PC-9 (cell line): ENCODE measurements around the gene ALKBH7.
"Not testable (repeated sequence)": the region's sequence is repeated elsewhere in the genome, so short reads cannot be mapped to it uniquely, and the experiment has no call there.

Experiments used
- EZH2 ChIP-seq: fragments of 200-600 bp; sonication (generic); IDR thresholded peaks from 2 replicates; pipeline ENCODE4 v1.8.0; 2017; ENCODE audit warnings: antibody characterized with exemption, low read depth
- TF ChIP-seq, protein P1 (sequence below): fragments of 200-600 bp; sonication (generic); conservative IDR thresholded peaks from 2 replicates; pipeline ENCODE4 v1.6.1; 2017; ENCODE audit warnings: mixed run types, antibody characterized with exemption, mild to moderate bottlenecking, moderate library complexity

DNA sequence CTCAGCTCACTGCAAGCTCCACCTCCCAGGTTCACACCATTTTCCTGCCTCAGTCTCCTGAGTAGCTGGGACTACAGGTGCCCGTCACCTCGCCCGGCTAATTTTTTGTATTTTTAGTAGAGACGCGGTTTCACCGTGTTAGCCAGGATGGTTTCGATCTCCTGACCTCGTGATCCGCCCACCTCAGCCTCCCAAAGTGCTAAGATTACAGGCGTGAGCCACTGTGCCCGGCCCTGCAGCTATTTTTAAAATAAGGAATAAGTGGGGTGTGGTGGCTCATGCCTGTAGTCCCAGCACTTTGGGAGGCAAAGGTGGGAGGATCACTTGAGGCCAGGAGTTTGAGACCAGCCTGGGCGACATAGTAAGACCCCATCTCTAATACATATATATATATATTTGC, 12.1 kb upstream of the ALKBH7 start:
- TF ChIP-seq, protein P1, sequence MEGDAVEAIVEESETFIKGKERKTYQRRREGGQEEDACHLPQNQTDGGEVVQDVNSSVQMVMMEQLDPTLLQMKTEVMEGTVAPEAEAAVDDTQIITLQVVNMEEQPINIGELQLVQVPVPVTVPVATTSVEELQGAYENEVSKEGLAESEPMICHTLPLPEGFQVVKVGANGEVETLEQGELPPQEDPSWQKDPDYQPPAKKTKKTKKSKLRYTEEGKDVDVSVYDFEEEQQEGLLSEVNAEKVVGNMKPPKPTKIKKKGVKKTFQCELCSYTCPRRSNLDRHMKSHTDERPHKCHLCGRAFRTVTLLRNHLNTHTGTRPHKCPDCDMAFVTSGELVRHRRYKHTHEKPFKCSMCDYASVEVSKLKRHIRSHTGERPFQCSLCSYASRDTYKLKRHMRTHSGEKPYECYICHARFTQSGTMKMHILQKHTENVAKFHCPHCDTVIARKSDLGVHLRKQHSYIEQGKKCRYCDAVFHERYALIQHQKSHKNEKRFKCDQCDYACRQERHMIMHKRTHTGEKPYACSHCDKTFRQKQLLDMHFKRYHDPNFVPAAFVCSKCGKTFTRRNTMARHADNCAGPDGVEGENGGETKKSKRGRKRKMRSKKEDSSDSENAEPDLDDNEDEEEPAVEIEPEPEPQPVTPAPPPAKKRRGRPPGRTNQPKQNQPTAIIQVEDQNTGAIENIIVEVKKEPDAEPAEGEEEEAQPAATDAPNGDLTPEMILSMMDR = not testable (repeated sequence)
- not testable (repeated sequence) for TF ChIP-seq EZH2
